GM18868 (cell line): ENCODE measurements around the gene PNKD.
"Not testable (repeated sequence)": the region's sequence is repeated elsewhere in the genome, so short reads cannot be mapped to it uniquely, and the experiment has no call there.

Experiments
- ATAC-seq: cut with Tn5 transposase; IDR thresholded peaks from one replicate; pipeline ENCODE4 v1.9.1; 2021; ENCODE audit warnings: mild to moderate bottlenecking, moderate library complexity; ENCODE audit not compliant: unreplicated experiment

The PNKD gene

DNA sequence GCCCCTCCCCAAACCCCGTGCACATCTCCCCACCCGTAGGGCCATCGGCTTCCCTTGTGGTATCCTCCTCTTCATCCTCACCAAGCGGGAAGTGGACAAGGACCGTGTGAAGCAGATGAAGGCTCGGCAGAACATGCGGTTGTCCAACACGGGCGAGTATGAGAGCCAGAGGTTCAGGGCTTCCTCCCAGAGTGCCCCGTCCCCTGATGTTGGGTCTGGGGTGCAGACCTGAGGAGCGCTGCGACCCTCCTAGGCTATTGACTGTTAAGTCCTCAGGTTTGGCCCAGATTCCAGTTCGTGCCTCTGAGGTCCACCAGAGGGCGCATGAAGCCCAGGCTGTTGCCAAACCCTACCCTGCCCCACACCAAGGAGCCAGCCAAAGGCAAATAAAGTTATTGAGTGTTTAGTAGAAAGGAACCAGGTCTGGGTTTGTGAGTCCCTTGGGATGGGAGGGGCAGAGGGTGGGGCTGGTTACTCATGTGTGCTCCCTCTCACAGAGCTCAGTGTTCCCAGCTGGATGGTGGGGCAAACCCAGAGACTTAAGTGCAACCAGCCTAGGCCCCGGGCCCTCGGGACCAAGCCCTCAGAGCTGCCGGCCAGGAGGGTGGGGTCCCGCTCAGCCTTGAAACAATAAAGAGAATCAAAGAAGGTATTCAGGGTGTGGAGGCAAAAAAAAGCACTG is 2.4 kb downstream of the PNKD start:
- peak; percentile 26 for ATAC-seq

DNA sequence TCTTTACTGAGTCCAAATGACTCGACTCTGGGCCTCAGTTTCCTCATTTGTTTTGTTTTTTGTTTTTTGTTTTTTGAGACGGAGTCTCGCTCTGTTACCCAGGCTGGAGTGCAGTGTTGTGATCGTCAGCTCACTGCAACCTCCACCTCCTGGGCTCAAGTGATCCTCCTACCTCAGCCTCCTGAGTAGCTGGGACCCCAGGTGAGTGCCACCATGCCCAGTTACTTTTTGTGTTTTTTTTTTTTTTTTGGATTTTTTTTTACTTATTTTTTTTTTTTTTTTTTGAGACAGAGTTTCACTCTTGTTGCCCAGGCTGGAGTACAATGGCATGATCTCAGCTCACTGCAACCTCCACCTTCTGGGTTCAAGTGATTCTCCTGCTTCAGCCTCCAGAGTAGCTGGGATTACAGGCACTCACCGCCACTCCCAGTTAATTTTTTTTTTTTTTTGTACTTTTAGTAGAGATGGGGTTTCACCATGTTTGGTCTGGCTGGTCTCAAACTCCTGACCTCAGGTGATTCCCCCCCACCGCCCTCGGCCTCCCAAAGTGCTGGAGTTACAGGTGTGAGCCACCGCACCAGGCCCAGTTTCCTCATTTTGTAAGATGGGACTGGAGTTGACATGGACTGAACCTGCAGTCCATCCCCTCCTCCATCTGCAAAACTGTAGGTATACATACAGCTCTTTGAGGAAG is 3.0 kb downstream of the PNKD start:
- not testable (repeated sequence) for ATAC-seq

DNA sequence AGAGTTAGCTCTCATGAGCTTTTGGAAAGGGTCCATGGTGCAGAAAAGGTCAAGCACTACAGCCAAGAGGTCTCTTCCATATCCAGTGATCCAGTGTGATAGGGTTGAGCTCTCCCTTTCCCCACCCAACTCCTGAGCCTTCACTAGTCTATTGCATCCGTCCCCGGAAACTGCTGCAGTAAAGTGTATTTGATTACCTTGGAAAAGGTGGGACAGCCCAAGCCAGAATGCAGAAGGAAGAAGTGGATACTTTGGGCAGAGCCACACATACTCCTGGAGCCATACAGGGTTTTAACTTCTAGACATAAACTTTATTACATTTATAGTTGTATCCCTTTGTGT is 3.6 kb downstream of the PNKD start:
- ATAC-seq, result no peak

- ATAC-seq, result no peak
Observed at GRCh38 chr2:218274586-218274985, 4.3 kb downstream of the PNKD start.

DNA sequence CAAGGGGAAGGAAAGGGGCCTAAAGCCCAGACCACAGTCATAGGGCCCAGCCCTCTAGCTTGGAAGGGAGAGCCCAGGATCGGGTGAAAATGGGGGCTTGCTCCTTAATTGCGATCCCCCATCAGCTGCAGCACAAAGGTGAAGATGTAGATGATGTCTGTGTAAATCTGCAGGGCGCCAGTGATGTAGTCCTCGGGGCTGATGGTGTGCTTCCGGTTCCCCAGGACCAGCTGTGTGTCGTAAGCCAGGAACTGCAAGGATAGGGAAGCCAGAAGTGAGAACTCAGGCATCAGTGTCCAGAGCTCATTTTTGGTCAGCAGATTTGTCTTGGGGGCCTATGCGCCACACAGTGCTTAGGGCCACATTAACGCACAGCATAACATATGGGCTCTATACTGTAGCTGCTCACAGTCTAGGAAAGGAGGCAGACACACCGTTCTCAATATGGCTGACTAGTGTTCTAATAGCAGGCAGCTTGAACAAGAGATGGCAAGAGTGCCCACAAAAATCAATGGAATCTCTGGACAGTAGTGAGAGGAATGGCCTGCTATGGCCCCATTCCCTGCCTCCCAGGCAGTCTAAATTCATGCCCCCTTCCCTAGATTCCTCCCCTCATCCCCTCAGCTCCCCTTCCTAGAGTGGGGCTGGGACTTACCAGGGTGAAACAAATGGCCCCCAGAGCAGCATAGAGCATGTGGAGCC is 5.2 kb downstream of the PNKD start:
- ATAC-seq, result no peak

DNA sequence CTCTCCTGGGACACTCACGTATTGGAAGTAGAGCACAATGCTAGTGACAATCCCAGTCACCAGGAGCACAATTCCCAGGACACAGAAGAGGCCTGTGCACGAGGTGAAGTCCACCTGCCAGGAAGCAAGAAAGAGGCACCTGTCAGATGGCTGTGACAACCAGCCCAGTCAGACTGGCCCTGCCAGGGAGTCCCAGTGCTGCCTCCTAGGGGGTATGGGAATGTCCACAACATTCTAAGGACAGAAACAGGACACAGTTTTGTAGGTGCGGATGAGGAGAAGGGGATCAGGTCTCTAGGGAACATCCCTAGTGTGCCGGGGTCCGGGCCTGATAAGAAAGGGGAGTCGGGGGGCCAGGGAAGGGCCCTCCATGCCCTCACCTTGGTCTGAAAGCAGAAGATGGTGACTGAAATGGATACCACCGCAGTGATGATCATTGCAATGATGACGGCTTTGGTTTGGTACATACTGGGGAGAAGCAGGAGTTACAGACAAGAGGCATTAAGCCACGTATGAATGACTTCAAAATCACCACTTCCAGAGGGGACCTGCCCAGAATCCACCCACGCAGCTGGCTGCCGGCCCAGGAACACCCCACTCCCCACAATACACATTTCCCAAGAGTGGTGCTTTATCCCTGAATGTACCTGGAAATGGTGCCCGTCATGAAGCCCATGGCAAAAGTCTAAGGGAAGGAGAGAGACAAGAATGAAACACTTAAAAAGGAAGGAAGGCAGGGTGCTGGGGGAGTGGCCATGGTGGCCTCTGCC is 6.9 kb downstream of the PNKD start:
- ATAC-seq, result no peak

GRCh38 chr2:218277921-218278320 is 7.6 kb downstream of the PNKD start:
- no peak for ATAC-seq

- ATAC-seq, result no peak
Observed at GRCh38 chr2:218278531-218279360, 8.4 kb downstream of the PNKD start.

- ATAC-seq, result no peak
Observed at GRCh38 chr2:218280260-218280870, 10.0 kb downstream of the PNKD start.

DNA sequence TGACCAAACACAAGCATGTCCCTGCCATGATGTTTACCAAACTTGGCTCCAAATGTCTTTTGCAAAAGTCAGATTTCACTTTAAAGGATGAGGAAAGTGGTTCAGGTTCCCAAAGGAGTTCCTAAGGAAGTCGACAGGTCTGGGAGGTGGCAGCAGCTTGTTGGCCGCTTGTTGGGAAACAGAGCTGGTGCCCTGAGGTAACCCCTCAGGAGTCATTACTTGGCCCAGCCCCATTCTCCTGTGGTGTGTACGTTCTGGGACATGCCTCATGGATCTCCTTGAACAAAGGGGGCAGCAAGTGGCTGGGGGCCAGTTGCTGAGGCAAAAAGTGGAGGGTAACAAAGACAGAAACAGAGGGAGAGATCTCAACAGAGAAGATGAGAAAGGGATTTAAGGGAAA is 11.1 kb downstream of the PNKD start:
- no peak for ATAC-seq

DNA sequence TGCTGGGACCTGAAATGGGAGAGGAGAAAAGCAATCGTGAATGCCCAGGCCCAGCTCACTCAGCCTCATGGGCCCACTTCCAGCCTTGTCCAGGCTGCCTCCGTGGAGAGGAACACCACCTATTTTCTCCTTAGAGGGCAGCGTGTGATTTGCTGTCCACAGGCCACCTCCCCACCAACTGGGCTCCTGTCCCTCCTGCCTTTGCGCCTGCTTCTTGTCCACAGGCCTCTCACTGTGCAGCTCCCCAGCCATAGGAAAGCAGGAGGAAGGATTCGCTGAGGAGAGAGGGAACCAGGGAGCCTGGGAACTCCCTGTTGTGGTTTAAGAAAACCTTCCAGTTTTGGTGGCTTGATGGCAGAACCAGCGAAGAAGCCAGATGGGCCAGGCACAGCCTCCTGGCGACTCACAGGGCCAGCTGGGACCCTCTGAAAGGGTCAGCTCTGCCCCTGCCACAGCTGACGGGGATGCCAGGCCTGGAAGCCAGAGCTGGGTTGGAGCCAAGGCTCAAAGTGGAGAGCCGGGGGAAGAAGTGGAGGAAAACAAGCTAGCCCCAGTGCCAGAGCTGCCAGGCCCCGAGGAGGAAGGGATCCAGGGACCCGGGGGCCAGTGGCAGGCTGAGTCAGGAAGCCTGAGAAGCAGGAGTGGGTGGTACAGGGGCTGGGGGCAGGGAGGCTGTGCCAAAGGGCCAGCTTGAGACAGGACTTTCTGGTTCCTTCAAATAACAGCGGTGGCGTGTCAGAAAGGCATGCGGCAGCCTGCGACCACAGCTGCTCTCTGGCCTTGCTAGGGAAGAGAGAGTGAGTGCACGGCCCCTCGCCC is 12.1 kb downstream of the PNKD start:
- no peak for ATAC-seq

- ATAC-seq, result no peak
Observed at GRCh38 chr2:218284106-218284811, 13.9 kb downstream of the PNKD start.

DNA sequence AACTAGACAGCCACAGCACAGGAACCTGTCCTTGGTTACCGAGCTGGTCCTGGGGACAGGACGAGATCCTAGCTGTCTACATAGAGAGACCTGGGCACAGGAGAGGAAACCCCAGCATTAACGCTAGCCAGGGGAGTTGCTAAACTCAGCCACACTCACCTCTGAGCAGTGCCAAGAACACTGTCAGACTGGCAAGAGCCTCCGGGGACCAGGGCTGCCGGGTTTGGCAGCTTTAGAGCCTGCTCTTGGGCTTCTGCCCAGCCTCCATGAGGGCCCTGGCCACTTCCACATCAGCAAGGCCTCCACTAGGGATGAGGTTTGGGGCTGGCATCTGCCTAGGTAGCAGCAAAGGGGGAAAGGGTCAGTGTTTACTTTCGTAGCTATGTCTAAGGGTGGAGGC is 15.3 kb downstream of the PNKD start:
- no peak for ATAC-seq

GRCh38 chr2:218286570-218287459 is 16.5 kb downstream of the PNKD start:
- ATAC-seq, result peak; percentile 68

DNA sequence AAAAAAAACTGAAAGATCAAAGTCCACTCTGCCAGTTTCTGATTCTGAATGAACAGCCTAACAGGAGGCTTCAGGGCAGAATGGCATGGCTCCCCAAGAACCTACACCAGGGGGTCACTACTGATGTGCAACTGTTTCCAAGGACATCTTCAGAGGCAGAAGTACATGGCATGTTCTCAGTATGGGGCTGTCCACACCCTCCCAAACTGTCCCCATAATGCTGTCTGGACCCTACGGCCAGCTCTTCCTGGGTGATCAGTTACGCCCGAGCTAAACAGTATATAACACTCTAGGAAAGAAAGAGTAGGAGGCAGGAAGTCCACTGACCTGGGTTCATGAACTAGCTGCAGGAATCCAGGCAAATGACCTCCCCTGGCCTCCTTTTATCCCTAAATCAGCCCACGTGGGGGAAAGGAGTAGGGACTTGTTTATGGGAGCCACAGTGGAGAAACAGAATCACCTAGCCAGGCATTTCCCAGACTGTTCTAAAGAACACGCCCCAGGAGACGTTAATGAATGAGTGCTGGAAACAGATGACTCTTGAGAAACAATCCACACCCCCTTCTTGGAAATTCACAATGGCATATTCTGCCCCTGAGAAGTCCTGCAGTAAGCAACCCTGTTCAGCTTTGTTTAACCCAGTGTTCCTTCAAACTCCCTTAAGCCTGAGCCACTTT is 19.5 kb downstream of the PNKD start:
- no peak for ATAC-seq

- peak; percentile 59 for ATAC-seq
Observed at GRCh38 chr2:218290316-218291261, 20.3 kb downstream of the PNKD start.
